MM.1S (cell line): ENCODE results near the gene CXCR2.

Experiments used
- EZH2 ChIP-seq: fragments of 300-600 bp; sonication (generic); optimal IDR thresholded peaks from 2 replicates; pipeline ENCODE3; 2017; ENCODE audit warnings: low read depth, mild to moderate bottlenecking, antibody characterized with exemption, low read length, mixed read lengths
- EZH2phosphoT487 ChIP-seq: fragments of 300-600 bp; sonication (generic); IDR thresholded peaks from 2 replicates; pipeline ENCODE4 v1.6.1; 2018; ENCODE audit warnings: antibody characterized with exemption, low read length
- TF ChIP-seq, protein P1 (sequence below): fragments of 300-600 bp; sonication (generic); IDR thresholded peaks from 2 replicates; pipeline ENCODE4 v1.5.1; 2016; ENCODE audit warnings: antibody characterized with exemption, low read length, mixed read lengths

GRCh38 chr2:218089259-218089658 lies 36.6 kb upstream of the CXCR2 start:
- TF ChIP-seq, protein P1, sequence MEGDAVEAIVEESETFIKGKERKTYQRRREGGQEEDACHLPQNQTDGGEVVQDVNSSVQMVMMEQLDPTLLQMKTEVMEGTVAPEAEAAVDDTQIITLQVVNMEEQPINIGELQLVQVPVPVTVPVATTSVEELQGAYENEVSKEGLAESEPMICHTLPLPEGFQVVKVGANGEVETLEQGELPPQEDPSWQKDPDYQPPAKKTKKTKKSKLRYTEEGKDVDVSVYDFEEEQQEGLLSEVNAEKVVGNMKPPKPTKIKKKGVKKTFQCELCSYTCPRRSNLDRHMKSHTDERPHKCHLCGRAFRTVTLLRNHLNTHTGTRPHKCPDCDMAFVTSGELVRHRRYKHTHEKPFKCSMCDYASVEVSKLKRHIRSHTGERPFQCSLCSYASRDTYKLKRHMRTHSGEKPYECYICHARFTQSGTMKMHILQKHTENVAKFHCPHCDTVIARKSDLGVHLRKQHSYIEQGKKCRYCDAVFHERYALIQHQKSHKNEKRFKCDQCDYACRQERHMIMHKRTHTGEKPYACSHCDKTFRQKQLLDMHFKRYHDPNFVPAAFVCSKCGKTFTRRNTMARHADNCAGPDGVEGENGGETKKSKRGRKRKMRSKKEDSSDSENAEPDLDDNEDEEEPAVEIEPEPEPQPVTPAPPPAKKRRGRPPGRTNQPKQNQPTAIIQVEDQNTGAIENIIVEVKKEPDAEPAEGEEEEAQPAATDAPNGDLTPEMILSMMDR: no peak
- TF ChIP-seq EZH2: no peak
- no peak for TF ChIP-seq EZH2phosphoT487
